ENCODE results near the gene MEST.

MEST gene

DNA sequence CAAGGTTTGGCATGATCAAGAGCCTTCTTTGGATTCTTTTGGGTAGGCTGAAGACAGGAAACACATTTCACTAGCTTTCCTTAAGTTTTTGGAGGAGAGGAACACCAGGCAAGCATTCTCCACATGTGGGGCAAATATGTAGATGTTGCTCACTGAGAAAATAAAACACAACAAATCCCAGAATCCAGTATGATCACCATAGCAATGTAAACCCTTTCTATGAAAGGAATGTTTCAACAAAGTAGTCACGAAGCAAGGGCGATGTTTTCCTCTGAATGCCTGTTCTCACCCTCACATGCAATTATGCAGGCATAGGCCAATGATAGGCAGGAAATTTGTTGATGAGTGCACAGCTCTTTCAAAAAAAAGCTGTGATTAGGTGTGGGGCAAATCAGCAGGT, 30.6 kb upstream of the MEST start:
- ATAC-seq: no peak

DNA sequence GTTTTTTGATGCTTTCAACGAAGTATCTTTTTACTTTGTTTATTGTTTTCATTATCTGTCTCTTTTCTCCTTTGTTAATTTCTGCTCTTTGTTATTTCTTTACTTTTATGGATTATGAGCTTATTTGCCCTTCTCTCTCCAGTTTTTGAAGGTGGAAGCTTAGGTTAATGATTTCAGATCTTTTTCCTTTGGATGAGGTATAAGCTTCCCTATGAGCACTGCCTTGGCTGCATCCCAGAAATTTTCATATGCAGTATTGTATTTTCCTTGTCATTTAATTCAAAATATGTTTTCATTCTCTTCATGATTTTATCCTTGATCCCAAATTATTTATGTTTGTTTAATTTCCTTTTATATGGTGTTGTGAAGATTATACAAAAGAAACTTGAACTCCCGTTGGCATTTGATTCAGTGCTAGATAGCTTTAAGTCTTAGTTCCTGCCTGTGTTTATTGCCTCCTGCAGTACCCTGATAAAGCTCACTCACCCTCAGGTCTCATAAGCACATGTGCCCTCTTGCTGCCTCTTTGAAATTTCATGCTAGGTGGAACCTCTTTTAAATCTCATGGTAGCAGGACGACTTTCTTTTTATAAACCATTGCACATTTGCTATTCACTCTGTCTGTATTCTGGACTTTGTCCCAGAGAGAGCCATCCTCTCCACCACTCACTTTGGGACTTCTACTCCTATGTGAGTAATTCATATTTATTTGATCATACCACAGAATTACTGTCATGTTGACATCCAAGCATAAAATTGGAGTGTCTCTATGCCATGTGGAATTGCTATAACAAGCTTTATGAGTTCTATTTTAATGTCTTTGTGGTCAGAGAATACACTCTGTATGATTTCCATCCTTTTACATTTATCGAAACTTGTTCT, 28.1 kb upstream of the MEST start:
- TF ChIP-seq SNAI2 (CRISPR knock-in tag; IDR thresholded peaks at IDR 0.05) (no peak), ARNTL (CRISPR knock-in tag; IDR thresholded peaks at IDR 0.05; ENCODE audit: borderline replicate concordance, low read depth) (no peak), RARB (CRISPR knock-in tag; IDR thresholded peaks at IDR 0.05) (no peak), ZFP3 (CRISPR knock-in tag; IDR thresholded peaks at IDR 0.05) (no peak), GLIS3 (CRISPR knock-in tag; IDR thresholded peaks at IDR 0.05) (no peak), ESRRG (CRISPR knock-in tag; IDR thresholded peaks at IDR 0.05) (no peak), ISL1 (CRISPR knock-in tag; IDR thresholded peaks at IDR 0.05) (no peak), ZFP30 (CRISPR knock-in tag; IDR thresholded peaks at IDR 0.05) (no peak)
- TF ChIP-seq, protein P1, sequence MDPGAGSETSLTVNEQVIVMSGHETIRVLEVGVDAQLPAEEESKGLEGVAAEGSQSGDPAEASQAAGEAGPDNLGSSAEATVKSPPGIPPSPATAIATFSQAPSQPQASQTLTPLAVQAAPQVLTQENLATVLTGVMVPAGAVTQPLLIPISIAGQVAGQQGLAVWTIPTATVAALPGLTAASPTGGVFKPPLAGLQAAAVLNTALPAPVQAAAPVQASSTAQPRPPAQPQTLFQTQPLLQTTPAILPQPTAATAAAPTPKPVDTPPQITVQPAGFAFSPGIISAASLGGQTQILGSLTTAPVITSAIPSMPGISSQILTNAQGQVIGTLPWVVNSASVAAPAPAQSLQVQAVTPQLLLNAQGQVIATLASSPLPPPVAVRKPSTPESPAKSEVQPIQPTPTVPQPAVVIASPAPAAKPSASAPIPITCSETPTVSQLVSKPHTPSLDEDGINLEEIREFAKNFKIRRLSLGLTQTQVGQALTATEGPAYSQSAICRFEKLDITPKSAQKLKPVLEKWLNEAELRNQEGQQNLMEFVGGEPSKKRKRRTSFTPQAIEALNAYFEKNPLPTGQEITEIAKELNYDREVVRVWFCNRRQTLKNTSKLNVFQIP (CRISPR knock-in tag; IDR thresholded peaks at IDR 0.05; ENCODE audit: borderline replicate concordance, low read depth): no peak
- TF ChIP-seq, protein P2, sequence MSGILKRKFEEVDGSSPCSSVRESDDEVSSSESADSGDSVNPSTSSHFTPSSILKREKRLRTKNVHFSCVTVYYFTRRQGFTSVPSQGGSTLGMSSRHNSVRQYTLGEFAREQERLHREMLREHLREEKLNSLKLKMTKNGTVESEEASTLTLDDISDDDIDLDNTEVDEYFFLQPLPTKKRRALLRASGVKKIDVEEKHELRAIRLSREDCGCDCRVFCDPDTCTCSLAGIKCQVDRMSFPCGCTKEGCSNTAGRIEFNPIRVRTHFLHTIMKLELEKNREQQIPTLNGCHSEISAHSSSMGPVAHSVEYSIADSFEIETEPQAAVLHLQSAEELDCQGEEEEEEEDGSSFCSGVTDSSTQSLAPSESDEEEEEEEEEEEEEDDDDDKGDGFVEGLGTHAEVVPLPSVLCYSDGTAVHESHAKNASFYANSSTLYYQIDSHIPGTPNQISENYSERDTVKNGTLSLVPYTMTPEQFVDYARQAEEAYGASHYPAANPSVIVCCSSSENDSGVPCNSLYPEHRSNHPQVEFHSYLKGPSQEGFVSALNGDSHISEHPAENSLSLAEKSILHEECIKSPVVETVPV (CRISPR knock-in tag; IDR thresholded peaks at IDR 0.05): no peak
- TF ChIP-seq, protein P3, sequence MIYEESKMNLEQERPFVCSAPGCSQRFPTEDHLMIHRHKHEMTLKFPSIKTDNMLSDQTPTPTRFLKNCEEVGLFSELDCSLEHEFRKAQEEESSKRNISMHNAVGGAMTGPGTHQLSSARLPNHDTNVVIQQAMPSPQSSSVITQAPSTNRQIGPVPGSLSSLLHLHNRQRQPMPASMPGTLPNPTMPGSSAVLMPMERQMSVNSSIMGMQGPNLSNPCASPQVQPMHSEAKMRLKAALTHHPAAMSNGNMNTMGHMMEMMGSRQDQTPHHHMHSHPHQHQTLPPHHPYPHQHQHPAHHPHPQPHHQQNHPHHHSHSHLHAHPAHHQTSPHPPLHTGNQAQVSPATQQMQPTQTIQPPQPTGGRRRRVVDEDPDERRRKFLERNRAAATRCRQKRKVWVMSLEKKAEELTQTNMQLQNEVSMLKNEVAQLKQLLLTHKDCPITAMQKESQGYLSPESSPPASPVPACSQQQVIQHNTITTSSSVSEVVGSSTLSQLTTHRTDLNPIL (CRISPR knock-in tag; IDR thresholded peaks at IDR 0.05; ENCODE audit: low read depth): no peak
- ATAC-seq: no peak; the same call in 2 of the 3 replicates

More for the DNA sequence above, 30.6 kb upstream of the MEST start:
- TF ChIP-seq, protein P4, sequence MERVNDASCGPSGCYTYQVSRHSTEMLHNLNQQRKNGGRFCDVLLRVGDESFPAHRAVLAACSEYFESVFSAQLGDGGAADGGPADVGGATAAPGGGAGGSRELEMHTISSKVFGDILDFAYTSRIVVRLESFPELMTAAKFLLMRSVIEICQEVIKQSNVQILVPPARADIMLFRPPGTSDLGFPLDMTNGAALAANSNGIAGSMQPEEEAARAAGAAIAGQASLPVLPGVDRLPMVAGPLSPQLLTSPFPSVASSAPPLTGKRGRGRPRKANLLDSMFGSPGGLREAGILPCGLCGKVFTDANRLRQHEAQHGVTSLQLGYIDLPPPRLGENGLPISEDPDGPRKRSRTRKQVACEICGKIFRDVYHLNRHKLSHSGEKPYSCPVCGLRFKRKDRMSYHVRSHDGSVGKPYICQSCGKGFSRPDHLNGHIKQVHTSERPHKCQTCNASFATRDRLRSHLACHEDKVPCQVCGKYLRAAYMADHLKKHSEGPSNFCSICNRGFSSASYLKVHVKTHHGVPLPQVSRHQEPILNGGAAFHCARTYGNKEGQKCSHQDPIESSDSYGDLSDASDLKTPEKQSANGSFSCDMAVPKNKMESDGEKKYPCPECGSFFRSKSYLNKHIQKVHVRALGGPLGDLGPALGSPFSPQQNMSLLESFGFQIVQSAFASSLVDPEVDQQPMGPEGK (CRISPR knock-in tag; IDR thresholded peaks at IDR 0.05; ENCODE audit: borderline replicate concordance): no peak
- TF ChIP-seq RARB (CRISPR knock-in tag; IDR thresholded peaks at IDR 0.05) (no peak), PPARA (CRISPR knock-in tag; IDR thresholded peaks at IDR 0.05; ENCODE audit: borderline replicate concordance) (no peak), BACH2 (CRISPR knock-in tag; IDR thresholded peaks at IDR 0.05; ENCODE audit: borderline replicate concordance) (no peak), ZNF8 (CRISPR knock-in tag; IDR thresholded peaks at IDR 0.05) (no peak), ZFP3 (CRISPR knock-in tag; IDR thresholded peaks at IDR 0.05) (no peak), ARNTL (CRISPR knock-in tag; IDR thresholded peaks at IDR 0.05; ENCODE audit: borderline replicate concordance, low read depth) (no peak), ZFP30 (CRISPR knock-in tag; IDR thresholded peaks at IDR 0.05) (no peak), TCF4 (CRISPR knock-in tag; IDR thresholded peaks at IDR 0.05; ENCODE audit: borderline replicate concordance) (no peak), ZNF70 (CRISPR knock-in tag; IDR thresholded peaks at IDR 0.05) (no peak), ESRRG (CRISPR knock-in tag; IDR thresholded peaks at IDR 0.05) (no peak), ZNF565 (CRISPR knock-in tag; conservative IDR thresholded peaks at IDR 0.05; ENCODE audit: low read depth) (no peak), ZC3H10 (CRISPR knock-in tag; IDR thresholded peaks at IDR 0.05) (no peak)
- TF ChIP-seq, protein P1 (CRISPR knock-in tag; IDR thresholded peaks at IDR 0.05; ENCODE audit: borderline replicate concordance, low read depth): no peak

DNA sequence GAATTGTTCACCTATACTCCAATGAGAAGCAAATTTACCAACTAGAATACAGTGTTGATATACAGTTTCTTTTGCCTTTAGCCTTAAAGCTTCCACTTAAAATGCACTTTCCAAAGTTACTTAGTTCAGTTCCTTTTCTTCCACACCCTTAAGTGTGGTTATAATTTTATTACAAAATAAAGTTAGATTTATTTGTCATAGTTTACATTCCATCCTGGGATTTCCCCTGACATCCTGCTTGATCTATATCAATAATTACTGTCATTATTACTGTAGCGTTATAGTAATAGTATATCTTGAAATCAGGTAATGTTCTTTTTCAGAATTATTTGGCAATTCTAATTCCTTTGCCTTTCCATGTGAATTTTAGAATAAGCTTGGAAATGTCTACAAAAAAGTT, 23.3 kb upstream of the MEST start:
- no peak for ATAC-seq
- TF ChIP-seq TOX (CRISPR knock-in tag; IDR thresholded peaks at IDR 0.05; ENCODE audit: borderline replicate concordance) (no peak), ISL1 (CRISPR knock-in tag; IDR thresholded peaks at IDR 0.05) (peak; percentile 86)

Measured in SK-N-SH treated with all-trans-retinoic acid at 6 μM for 48 hours (cell line).